SK-N-SH (cell line): ENCODE data around the gene MED7. TPM values are rescaled to one million over a fixed set of nuclear protein-coding genes. Genes with fewer than 3 reads are reported as not detected.

Source experiments
- CTCF ChIA-PET: fragments of 300-600, 350-600 bp; formaldehyde crosslinking; extraction: SDS; loops from one replicate; lab custom pipeline; 2021; lab: Yijun Ruan, JAX
- POLR2A ChIA-PET: fragments of 350-600 bp; sonication (Branson Sonifier 250); formaldehyde crosslinking; extraction: SDS; loops from one replicate; lab custom pipeline; 2020; ENCODE audit warnings: antibody characterized with exemption, inconsistent platforms; lab: Yijun Ruan, JAX
- DNase-seq: peaks from one replicate; pipeline ENCODE4 v3.0.0; 2012
- H2AFZ ChIP-seq: fragments of 200-600 bp; sonication (generic); 2 replicates; pipeline ENCODE4 v1.8.1; 2016; ENCODE audit warnings: antibody characterized with exemption, mild to moderate bottlenecking, low read depth
- H3F3A ChIP-seq: fragments of 200-600 bp; sonication (generic); replicated peaks from 2 replicates; pipeline ENCODE3; 2016; ENCODE audit warnings: antibody characterized with exemption, mild to moderate bottlenecking; ENCODE audit not compliant: insufficient read depth
- H3K27ac ChIP-seq, 2 experiments: fragments of 200-500 bp in 1 of 2; fragments of 200-600 bp in 1 of 2; sonication (Bioruptor generic) in 1 of 2; sonication (generic), shearing (Covaris generic) in 1 of 2; 2 replicates each; pipeline versions ENCODE4 v1.5.1 to v1.6.1; 2014 to 2016; ENCODE audit warnings: low read depth in 2 of 2, inconsistent platforms in 1 of 2, low read length in 1 of 2, mild to moderate bottlenecking in 1 of 2, mixed read lengths in 1 of 2
- H3K27me3 ChIP-seq: fragments of 200-600 bp; sonication (generic), shearing (Covaris generic); 2 replicates; pipeline ENCODE4 v1.6.1; 2016; ENCODE audit warnings: mixed run types; ENCODE audit not compliant: insufficient read depth
- H3K36me3 ChIP-seq, 2 experiments: fragments of 200-500 bp in 1 of 2; fragments of 200-600 bp in 1 of 2; sonication (Bioruptor generic) in 1 of 2; sonication (generic) in 1 of 2; replicated peaks in 1 of 2; 2 replicates each; pipeline versions ENCODE3 to v1.5.1; 2014 to 2016; ENCODE audit warnings: low read length in 1 of 2, mild to moderate bottlenecking in 1 of 2; ENCODE audit not compliant: insufficient read depth in 2 of 2, control insufficient read depth in 1 of 2
- H3K4me1 ChIP-seq, 2 experiments: fragments of 200-500 bp in 1 of 2; fragments of 200-600 bp in 1 of 2; sonication (Bioruptor generic) in 1 of 2; sonication (generic), shearing (Covaris generic) in 1 of 2; 2 replicates each; pipeline versions ENCODE4 v1.5.1 to v1.6.1; 2014 to 2016; ENCODE audit warnings: low read depth in 1 of 2, low read length in 1 of 2, mixed run types in 1 of 2; ENCODE audit not compliant: insufficient read depth in 2 of 2, control insufficient read depth in 1 of 2
- H3K4me2 ChIP-seq: fragments of 200-600 bp; sonication (generic), shearing (Covaris generic); 2 replicates; pipeline ENCODE4 v1.6.1; 2017; ENCODE audit warnings: mixed run types
- H3K4me3 ChIP-seq, 2 experiments: fragments of 200-500 bp in 1 of 2; fragments of 200-600 bp in 1 of 2; sonication (Bioruptor generic) in 1 of 2; sonication (generic), shearing (Covaris generic) in 1 of 2; 2 replicates each; pipeline versions ENCODE4 v1.5.1 to v1.8.1; 2014 to 2016; ENCODE audit warnings: low read depth in 2 of 2, inconsistent platforms in 1 of 2, low read length in 1 of 2, mild to moderate bottlenecking in 1 of 2, mixed read lengths in 1 of 2, moderate library complexity in 1 of 2
- H3K79me2 ChIP-seq: fragments of 200-600 bp; sonication (generic); 2 replicates; pipeline ENCODE4 v1.8.1; 2017; ENCODE audit warnings: mild to moderate bottlenecking; ENCODE audit not compliant: insufficient read depth
- H3K9ac ChIP-seq: fragments of 200-600 bp; sonication (generic); 2 replicates; pipeline ENCODE4 v1.6.1; 2017; ENCODE audit warnings: mixed run types
- H3K9me2 ChIP-seq: fragments of 200-600 bp; sonication (generic); 2 replicates; pipeline ENCODE4 v1.6.1; 2017; ENCODE audit warnings: mixed run types
- H3K9me3 ChIP-seq: fragments of 200-600 bp; sonication (generic); 2 replicates; pipeline ENCODE4 v1.6.1; 2017; ENCODE audit warnings: mixed run types, mild to moderate bottlenecking, moderate library complexity
- H4K20me1 ChIP-seq: fragments of 200-600 bp; sonication (generic); 2 replicates; pipeline ENCODE4 v1.6.1; 2017; ENCODE audit warnings: mild to moderate bottlenecking, mixed run types; ENCODE audit not compliant: insufficient read depth
- FOXJ3 ChIP-seq: sonication (generic); formaldehyde crosslinking; IDR thresholded peaks from 2 replicates; pipeline ENCODE4 v1.5.1; 2020; ENCODE audit warnings: mild to moderate bottlenecking, missing genetic modification reagents
- GATA2 ChIP-seq: sonication (generic); formaldehyde crosslinking; IDR thresholded peaks from 2 replicates; pipeline ENCODE4 v1.5.0; 2020; ENCODE audit warnings: mild to moderate bottlenecking, missing genetic modification reagents
- POLR2AphosphoS5 ChIP-seq: IDR thresholded peaks from 2 replicates; pipeline ENCODE4 v1.6.1; 2012; ENCODE audit warnings: low read depth, low read length
- REST ChIP-seq: IDR thresholded peaks from 2 replicates; pipeline ENCODE4 v1.6.1; 2012; ENCODE audit warnings: mild to moderate bottlenecking, low read depth, low read length, moderate library complexity
- RXRA ChIP-seq: IDR thresholded peaks from 2 replicates; pipeline ENCODE4 v1.4.0; 2012; ENCODE audit warnings: low read depth, mild to moderate bottlenecking, borderline replicate concordance
- SMC3 ChIP-seq: IDR thresholded peaks from 2 replicates; pipeline ENCODE4 v1.6.1; 2012; ENCODE audit warnings: low read depth, low read length, improper control_type of control experiment
- TAF1 ChIP-seq: IDR thresholded peaks from 2 replicates; pipeline ENCODE4 v1.6.1; 2012; ENCODE audit warnings: low read depth, mild to moderate bottlenecking, low read length, moderate library complexity, borderline replicate concordance
- USF1 ChIP-seq: IDR thresholded peaks from 2 replicates; pipeline ENCODE4 v1.4.0; 2012; ENCODE audit warnings: low read depth, borderline replicate concordance
- WGBS: methylation state at CpG from one replicate; pipeline ENCODE4 v1.1.6; 2017; ENCODE audit warnings: low lambda C conversion rate; 5-methylcytosine and 5-hydroxymethylcytosine counted together
- polyA plus RNA-seq, 3 experiments: library from polyadenylated mRNA; depleted of rRNA; stranded (reverse); fragments of >200 nt; gene quantifications; 2 replicates each; pipeline ENCODE4 v1.2.3, GENCODE V29; 2012

The MED7 gene
- polyA plus RNA-seq, 1 of the 3 experiments (the other 2 are of a cell fraction) = 5.3 TPM

GRCh38 chr5:157100140-157100679, 42.5 kb downstream of the MED7 start (continued):
- TF ChIP-seq REST (no peak), RXRA (no peak)

- Histone ChIP-seq H3K79me2 (no peaks in the 10 kb centered on the region), H2AFZ (no peak overlapping the region), H3K4me2 (no peak overlapping the region), H3K27ac (no peak overlapping the region), H3K9ac (no peak overlapping the region), H3K9me2 (no peaks in the 10 kb centered on the region), H4K20me1 (no peaks in the 10 kb centered on the region), H3K36me3 (no peaks in the 10 kb centered on the region), H3F3A (no peaks in the 10 kb centered on the region), H3K9me3 (no peaks in the 10 kb centered on the region), H3K4me3 (no peak overlapping the region), H3K27me3 (no peaks in the 10 kb centered on the region), H3K4me1 (no peaks in the 10 kb centered on the region)
- no peak for TF ChIP-seq POLR2AphosphoS5
- TF ChIP-seq USF1 = no peak
- no peak for TF ChIP-seq TAF1
- no peak for TF ChIP-seq SMC3
- no peak for TF ChIP-seq GATA2
- no peak for TF ChIP-seq FOXJ3 (CRISPR knock-in tag)
- ChIA-PET CTCF (no interaction called here), POLR2A (no interaction called here)
- WGBS = 21% methylated on average over 3 of the region's 3 CpGs
- DNase-seq = no peak
These were observed 54.2 kb downstream of the MED7 start for GRCh38 chr5:157088342-157088990.

Other genes starting within 250 kb of the MED7 start
- gene TIMD4, start 179.6 kb downstream of the MED7 start, polyA plus RNA-seq (2012; rRNA removed) = not detected in 2 replicates
- gene HAVCR1, start 83.7 kb downstream of the MED7 start, polyA plus RNA-seq (2012; rRNA removed) = not detected in 2 replicates
- 0.12 and 0.18 TPM in 2 replicates for gene HAVCR2, start 33.8 kb downstream of the MED7 start, polyA plus RNA-seq (2012; rRNA removed)
- not detected in 2 replicates for gene GARIN3, start 23.4 kb upstream of the MED7 start, polyA plus RNA-seq (2012; rRNA removed)
- not detected in 2 replicates for gene ITK, start 38.0 kb upstream of the MED7 start, polyA plus RNA-seq (2012; rRNA removed)
- gene CYFIP2, start 123.3 kb upstream of the MED7 start, polyA plus RNA-seq (2012; rRNA removed) = 20.1 and 21.3 TPM in 2 replicates